WTC11 (cell line): ENCODE measurements around the gene ZNF493. TPM values are rescaled to one million over a fixed set of nuclear protein-coding genes. Genes with fewer than 3 reads are reported as not detected.

Experiments
- ATAC-seq: fragments of 200-7000 bp; cut with Tn5 transposase; 2 replicates; pipeline ENCODE4 v1.10.0; 2021; ENCODE audit warnings: mild to moderate bottlenecking, moderate library complexity
- CTCF ChIA-PET: fragments of 300-600 bp; sonication (Branson Sonifier 250); formaldehyde crosslinking; loops from one replicate; lab custom pipeline; 2021; ENCODE audit warnings: antibody characterized with exemption; lab: Charles Lee
- POLR2A ChIA-PET: fragments of 350-600 bp; sonication (Branson Sonifier 250); formaldehyde crosslinking; loops from one replicate; lab custom pipeline; 2021; ENCODE audit warnings: antibody characterized with exemption; lab: Charles Lee
- DNase-seq: peaks from one replicate; pipeline ENCODE4 v3.0.0; 2021; ENCODE audit warnings: low spot score
- H3K27ac Mint-ChIP-seq: 2 replicates; pipeline ENCODE4 v1.8.0; 2021; ENCODE audit warnings: mixed read lengths
- H3K27me3 Mint-ChIP-seq: 2 replicates; pipeline ENCODE4 v1.8.0; 2021; ENCODE audit warnings: low read depth, mild to moderate bottlenecking, moderate library complexity, mixed read lengths
- H3K36me3 Mint-ChIP-seq: 2 replicates; pipeline ENCODE4 v1.8.0; 2021; ENCODE audit warnings: mixed read lengths
- H3K4me1 Mint-ChIP-seq: 2 replicates; pipeline ENCODE4 v1.8.0; 2022; ENCODE audit warnings: mixed read lengths
- H3K4me3 Mint-ChIP-seq: 2 replicates; pipeline ENCODE4 v1.8.0; 2021; ENCODE audit warnings: mild to moderate bottlenecking, moderate library complexity, mixed read lengths
- H3K9me3 Mint-ChIP-seq: 2 replicates; pipeline ENCODE4 v1.8.0; 2021; ENCODE audit warnings: mixed read lengths
- CREB1 ChIP-seq: sonication (generic); formaldehyde crosslinking; IDR thresholded peaks from 2 replicates; pipeline ENCODE4 v1.8.0; 2023; ENCODE audit warnings: mild to moderate bottlenecking, missing genetic modification reagents
- CTCF ChIP-seq: fragments of 200-600 bp; IDR thresholded peaks from 2 replicates; pipeline ENCODE4 v1.8.0; 2022; ENCODE audit warnings: antibody characterized with exemption
- E2F5 ChIP-seq: sonication (generic); formaldehyde crosslinking; IDR thresholded peaks from 2 replicates; pipeline ENCODE4 v1.8.1; 2022; ENCODE audit warnings: mild to moderate bottlenecking, moderate library complexity, missing genetic modification reagents
- ETV6 ChIP-seq: sonication (generic); formaldehyde crosslinking; IDR thresholded peaks from 2 replicates; pipeline ENCODE4 v1.8.1; 2022; ENCODE audit warnings: mild to moderate bottlenecking, missing genetic modification reagents
- FOXJ3 ChIP-seq: sonication (generic); formaldehyde crosslinking; IDR thresholded peaks from 2 replicates; pipeline ENCODE4 v1.9.0; 2021; ENCODE audit warnings: missing genetic modification reagents, mild to moderate bottlenecking, borderline replicate concordance
- FOXK1 ChIP-seq: sonication (generic); formaldehyde crosslinking; IDR thresholded peaks from 2 replicates; pipeline ENCODE4 v1.8.0; 2022; ENCODE audit warnings: mild to moderate bottlenecking, moderate library complexity, missing genetic modification reagents
- GABPB1 ChIP-seq: sonication (generic); formaldehyde crosslinking; IDR thresholded peaks from 2 replicates; pipeline ENCODE4 v1.8.1; 2023; ENCODE audit warnings: mild to moderate bottlenecking, missing genetic modification reagents
- MXD4 ChIP-seq: fragments of 250-450 bp; sonication (Bioruptor Pico); IDR thresholded peaks from 2 replicates; pipeline ENCODE4 v1.8.0; 2021; ENCODE audit warnings: mild to moderate bottlenecking, moderate library complexity, borderline replicate concordance
- MYBL2 ChIP-seq: sonication (generic); formaldehyde crosslinking; IDR thresholded peaks from 2 replicates; pipeline ENCODE4 v1.8.1; 2023; ENCODE audit warnings: mild to moderate bottlenecking, moderate library complexity, missing genetic modification reagents
- NFATC4 ChIP-seq: fragments of 250-450 bp; sonication (Bioruptor Pico); IDR thresholded peaks from 2 replicates; pipeline ENCODE4 v1.9.0; 2021; ENCODE audit warnings: mild to moderate bottlenecking
- NFYB ChIP-seq: sonication (generic); formaldehyde crosslinking; conservative IDR thresholded peaks from 2 replicates; pipeline ENCODE4 v1.8.0; 2022; ENCODE audit warnings: low read depth, missing genetic modification reagents
- OVOL2 ChIP-seq: fragments of 250-450 bp; sonication (Bioruptor Pico); IDR thresholded peaks from 2 replicates; pipeline ENCODE4 v1.9.0; 2021; ENCODE audit warnings: mild to moderate bottlenecking, borderline replicate concordance
- PRDM15 ChIP-seq: sonication (generic); formaldehyde crosslinking; IDR thresholded peaks from 2 replicates; pipeline ENCODE4 v1.8.0; 2022; ENCODE audit warnings: missing genetic modification reagents
- PREB ChIP-seq: sonication (generic); formaldehyde crosslinking; IDR thresholded peaks from 2 replicates; pipeline ENCODE4 v1.8.1; 2022; ENCODE audit warnings: mild to moderate bottlenecking, missing genetic modification reagents, moderate library complexity, borderline replicate concordance
- PRRX2 ChIP-seq: fragments of 250-450 bp; sonication (Bioruptor Pico); IDR thresholded peaks from 2 replicates; pipeline ENCODE4 v1.8.0; 2021; ENCODE audit warnings: mild to moderate bottlenecking
- RELA ChIP-seq: sonication (generic); formaldehyde crosslinking; IDR thresholded peaks from 2 replicates; pipeline ENCODE4 v1.8.1; 2022; ENCODE audit warnings: missing genetic modification reagents, mild to moderate bottlenecking, borderline replicate concordance
- SMAD3 ChIP-seq: sonication (generic); formaldehyde crosslinking; IDR thresholded peaks from 2 replicates; pipeline ENCODE4 v1.8.0; 2022; ENCODE audit warnings: missing genetic modification reagents, mild to moderate bottlenecking, borderline replicate concordance
- TEAD1 ChIP-seq: sonication (generic); formaldehyde crosslinking; IDR thresholded peaks from 2 replicates; pipeline ENCODE4 v1.8.0; 2022; ENCODE audit warnings: mild to moderate bottlenecking, missing genetic modification reagents
- TEAD4 ChIP-seq: sonication (generic); formaldehyde crosslinking; IDR thresholded peaks from 2 replicates; pipeline ENCODE4 v1.8.0; 2022; ENCODE audit warnings: mild to moderate bottlenecking, missing genetic modification reagents
- USF2 ChIP-seq: sonication (generic); formaldehyde crosslinking; IDR thresholded peaks from 2 replicates; pipeline ENCODE4 v1.8.1; 2023; ENCODE audit warnings: mild to moderate bottlenecking, missing genetic modification reagents, moderate library complexity
- ZBTB21 ChIP-seq: sonication (generic); formaldehyde crosslinking; IDR thresholded peaks from 2 replicates; pipeline ENCODE4 v1.8.1; 2023; ENCODE audit warnings: mild to moderate bottlenecking, missing genetic modification reagents, borderline replicate concordance
- ZNF138 ChIP-seq: sonication (generic); formaldehyde crosslinking; conservative IDR thresholded peaks from 2 replicates; pipeline ENCODE4 v1.8.1; 2022; ENCODE audit warnings: mild to moderate bottlenecking, moderate library complexity, missing genetic modification reagents
- ZNF317 ChIP-seq: sonication (generic); formaldehyde crosslinking; IDR thresholded peaks from 2 replicates; pipeline ENCODE4 v1.8.1; 2023; ENCODE audit warnings: low read depth, mild to moderate bottlenecking, moderate library complexity, missing genetic modification reagents, borderline replicate concordance
- total RNA-seq: library from RNA; stranded (reverse); gene quantifications from 3 replicates; pipeline ENCODE4 v1.2.3, GENCODE V29; 2021
- TF ChIP-seq, protein P1 (sequence below): sonication (generic); formaldehyde crosslinking; IDR thresholded peaks from 2 replicates; pipeline ENCODE4 v1.8.0; 2022; ENCODE audit warnings: mild to moderate bottlenecking, missing genetic modification reagents
- TF ChIP-seq, protein P2 (sequence below): sonication (generic); formaldehyde crosslinking; conservative IDR thresholded peaks from 2 replicates; pipeline ENCODE4 v1.8.1; 2022; ENCODE audit warnings: mild to moderate bottlenecking, missing genetic modification reagents
- TF ChIP-seq, protein P3 (sequence below): fragments of 250-450 bp; sonication (Bioruptor Pico); conservative IDR thresholded peaks from 2 replicates; pipeline ENCODE4 v1.9.0; 2021; ENCODE audit warnings: mild to moderate bottlenecking

ZNF493 gene
- total RNA-seq, 1 experiment from 2014 or later, result 22.2 TPM

DNA sequence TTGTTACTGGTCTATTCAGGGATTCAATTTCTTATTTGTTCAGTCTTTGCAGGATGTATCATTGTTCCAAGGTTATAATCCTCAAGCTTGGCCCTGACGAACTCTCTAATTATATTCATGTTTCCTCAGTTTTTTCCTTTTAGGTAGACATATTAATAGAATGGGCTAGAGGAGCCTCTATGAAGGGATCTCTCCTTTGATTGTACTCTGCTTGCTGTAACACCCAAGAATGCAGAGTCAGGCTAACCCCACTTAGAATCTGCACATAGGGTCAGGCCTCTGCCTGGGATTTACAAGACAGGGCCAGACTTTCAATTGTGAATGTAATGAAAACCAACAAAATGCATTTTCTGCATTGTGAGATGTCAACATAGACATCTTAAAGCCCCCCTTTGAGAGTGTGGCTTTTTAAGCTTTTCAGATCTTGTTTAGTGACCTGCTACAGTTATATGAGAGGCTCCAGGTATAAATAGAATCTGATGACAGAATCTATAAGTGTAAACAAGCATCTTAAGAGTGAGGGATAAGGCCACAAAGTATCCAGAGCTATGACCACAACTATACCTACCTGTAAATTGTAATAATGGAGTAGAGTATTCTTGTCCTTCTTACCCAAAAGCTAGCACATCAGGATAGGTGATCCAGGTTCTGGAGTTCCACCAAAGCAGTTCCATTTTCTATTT lies 5.5 kb downstream of the ZNF493 start (continued):
- TF ChIP-seq MYBL2 (CRISPR knock-in tag) (no peak), NFATC4 (CRISPR knock-in tag) (no peak), ZNF138 (CRISPR knock-in tag) (no peak), CREB1 (CRISPR knock-in tag) (no peak), RELA (CRISPR knock-in tag) (no peak), PREB (CRISPR knock-in tag) (no peak), FOXK1 (CRISPR knock-in tag) (no peak), TEAD4 (CRISPR knock-in tag) (no peak), FOXJ3 (CRISPR knock-in tag) (no peak), E2F5 (CRISPR knock-in tag) (no peak), ZNF317 (CRISPR knock-in tag) (no peak), TEAD1 (CRISPR knock-in tag) (no peak), USF2 (no peak)
- TF ChIP-seq, protein P1, sequence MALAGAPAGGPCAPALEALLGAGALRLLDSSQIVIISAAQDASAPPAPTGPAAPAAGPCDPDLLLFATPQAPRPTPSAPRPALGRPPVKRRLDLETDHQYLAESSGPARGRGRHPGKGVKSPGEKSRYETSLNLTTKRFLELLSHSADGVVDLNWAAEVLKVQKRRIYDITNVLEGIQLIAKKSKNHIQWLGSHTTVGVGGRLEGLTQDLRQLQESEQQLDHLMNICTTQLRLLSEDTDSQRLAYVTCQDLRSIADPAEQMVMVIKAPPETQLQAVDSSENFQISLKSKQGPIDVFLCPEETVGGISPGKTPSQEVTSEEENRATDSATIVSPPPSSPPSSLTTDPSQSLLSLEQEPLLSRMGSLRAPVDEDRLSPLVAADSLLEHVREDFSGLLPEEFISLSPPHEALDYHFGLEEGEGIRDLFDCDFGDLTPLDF (CRISPR knock-in tag), result no peak
- TF ChIP-seq, all 79 proteins: peak for 0

DNA sequence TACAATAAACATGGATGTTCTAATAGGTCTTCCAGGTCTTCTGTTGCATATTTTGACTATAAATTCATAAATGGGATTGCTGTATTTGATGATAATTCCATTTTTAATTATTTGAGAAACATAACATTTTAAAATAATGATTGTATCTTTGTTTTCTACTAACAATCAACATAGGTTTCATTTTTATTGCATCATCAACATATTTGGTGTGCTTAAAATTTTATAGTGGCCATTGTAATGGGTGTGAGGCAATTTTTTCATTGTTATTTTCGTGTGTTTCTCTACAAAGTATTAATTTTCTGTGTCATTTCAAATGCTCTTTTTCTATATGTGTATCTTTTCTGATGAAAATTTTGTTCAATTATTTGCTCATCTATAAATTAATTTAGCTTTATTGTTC lies 13.2 kb downstream of the ZNF493 start:
- Mint-ChIP-seq H3K4me1 (no peaks in the 10 kb centered on the region), H3K27ac (no peak overlapping the region), H3K36me3 (peaks cover 81% of the 10 kb centered on the region), H3K27me3 (no peaks in the 10 kb centered on the region), H3K9me3 (peaks cover 58% of the 10 kb centered on the region), H3K4me3 (no peak overlapping the region)
- no peak for DNase-seq
- ATAC-seq, result no peak
- POLR2A ChIA-PET, result no interaction called here
- TF ChIP-seq PRDM15 (CRISPR knock-in tag), result no peak
- no peak for TF ChIP-seq MXD4
- TF ChIP-seq, protein P2, sequence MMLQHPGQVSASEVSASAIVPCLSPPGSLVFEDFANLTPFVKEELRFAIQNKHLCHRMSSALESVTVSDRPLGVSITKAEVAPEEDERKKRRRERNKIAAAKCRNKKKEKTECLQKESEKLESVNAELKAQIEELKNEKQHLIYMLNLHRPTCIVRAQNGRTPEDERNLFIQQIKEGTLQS (CRISPR knock-in tag), result no peak
- TF ChIP-seq CTCF, result no peak
- no peak for TF ChIP-seq ETV6 (CRISPR knock-in tag)
- no peak for TF ChIP-seq GABPB1
- no peak for TF ChIP-seq PRRX2 (CRISPR knock-in tag)
- TF ChIP-seq SMAD3, result no peak
- no peak for TF ChIP-seq NFYB (CRISPR knock-in tag)
- no peak for TF ChIP-seq OVOL2 (CRISPR knock-in tag)
- TF ChIP-seq, protein P3, sequence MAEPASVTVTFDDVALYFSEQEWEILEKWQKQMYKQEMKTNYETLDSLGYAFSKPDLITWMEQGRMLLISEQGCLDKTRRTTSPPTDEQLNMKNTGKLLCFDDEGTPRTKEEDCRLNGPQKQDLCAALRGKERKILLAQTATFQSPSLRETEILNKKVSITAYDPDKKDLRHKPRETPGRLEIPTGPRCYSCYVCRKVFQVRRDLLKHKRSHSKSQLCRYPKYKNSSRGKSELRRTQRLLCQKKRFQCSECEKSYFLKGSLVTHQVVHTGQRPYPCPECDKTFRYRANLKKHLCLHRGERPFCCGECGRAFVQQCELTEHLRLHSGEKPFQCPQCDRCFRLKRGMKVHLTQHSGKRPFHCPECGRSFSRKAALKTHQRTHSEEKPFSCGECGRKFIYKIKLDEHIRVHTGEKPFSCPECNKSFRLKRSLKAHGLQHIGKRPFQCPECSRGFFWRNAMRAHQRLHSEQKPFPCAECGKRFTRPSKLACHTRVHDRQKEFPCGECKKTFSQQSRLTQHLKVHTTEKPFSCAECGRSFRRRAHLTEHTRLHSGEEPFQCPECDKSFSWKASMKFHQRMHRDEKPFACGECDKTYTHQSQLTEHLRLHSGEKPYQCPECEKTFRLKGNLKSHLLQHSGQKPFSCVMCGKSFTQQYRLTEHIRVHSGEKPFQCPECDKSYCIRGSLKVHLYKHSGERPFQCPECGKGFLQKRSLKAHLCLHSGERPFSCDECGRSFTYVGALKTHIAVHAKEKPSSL (CRISPR knock-in tag), result no peak
- no peak for TF ChIP-seq ZBTB21
- TF ChIP-seq, all 79 proteins: peak for 0
- CTCF ChIA-PET, result no interaction called here
